Peyer's patch (tissue), 4 donors: ENCODE measurements around the gene L3MBTL4. TPM values are rescaled to one million over a fixed set of nuclear protein-coding genes. Genes with fewer than 3 reads are reported as not detected.
"Not testable (repeated sequence)": the region's sequence is repeated elsewhere in the genome, so short reads cannot be mapped to it uniquely, and the experiment has no call there.

ENCODE experiments used
- DNase-seq, 3 donors: peaks; one replicate each; pipeline ENCODE4 v3.0.0-alpha.2; 2017 to 2019
- H3K27ac ChIP-seq, 4 donors: fragments of 200-600 bp; sonication (generic); one replicate each; pipeline ENCODE4 v1.5.1; 2016 to 2019
- H3K27me3 ChIP-seq, 2 donors: fragments of 200-600 bp; sonication (generic); one replicate each; pipeline ENCODE4 v1.5.1; 2019
- H3K36me3 ChIP-seq, 3 donors: fragments of 200-600 bp; sonication (generic); one replicate each; pipeline ENCODE4 v1.5.1; 2016 to 2019
- H3K4me1 ChIP-seq, 4 donors: fragments of 200-600 bp; sonication (generic); one replicate each; pipeline ENCODE4 v1.5.1; 2016 to 2019
- H3K4me3 ChIP-seq, 4 donors: fragments of 200-600 bp; sonication (generic); 1 replicate in 3 of 4; 2 replicates in 1 of 4; pipeline ENCODE4 v1.5.1; 2016 to 2019; ENCODE audit warnings: mild to moderate bottlenecking in 1 of 4
- H3K9me3 ChIP-seq, 4 donors: fragments of 200-600 bp; sonication (generic); one replicate each; pipeline ENCODE4 v1.5.1; 2016 to 2019; ENCODE audit warnings: mild to moderate bottlenecking in 1 of 4
- CTCF ChIP-seq, 6 experiments: fragments of 450-650 bp in 4 of 6; fragments of 200-600 bp in 2 of 6; sonication (generic) in 1 of 6; IDR thresholded peaks; one replicate each; pipeline ENCODE4 v1.5.1; 2017 to 2019; ENCODE audit warnings: antibody characterized with exemption in 6 of 6, mild to moderate bottlenecking in 3 of 6, moderate library complexity in 1 of 6
- POLR2A ChIP-seq, 2 donors: fragments of 450-650 bp; IDR thresholded peaks; one replicate each; pipeline ENCODE4 v1.5.1; 2017; ENCODE audit warnings: antibody characterized with exemption in 2 of 2, mild to moderate bottlenecking in 2 of 2, moderate library complexity in 2 of 2
- total RNA-seq, 4 donors: library from RNA; depleted of rRNA; stranded (reverse); fragments of >200 nt; gene quantifications; one replicate each; pipeline ENCODE4 v1.1.0, GENCODE V29; 2016

Gene L3MBTL4
- total RNA-seq, 4 donors from 2014 or later = 6.5 to 25.6 (median 13.7) TPM

- H3K4me1 ChIP-seq = no peaks in the 10 kb centered on the region
- TF ChIP-seq CTCF (IDR thresholded peaks at IDR 0.05) (no peak), POLR2A (IDR thresholded peaks at IDR 0.05) (no peak)
- no peak overlapping the region for H3K27ac ChIP-seq
- H3K4me3 ChIP-seq = no peak overlapping the region
- H3K27me3 ChIP-seq = no peaks in the 10 kb centered on the region
- no peaks in the 10 kb centered on the region for H3K36me3 ChIP-seq
- no peaks in the 10 kb centered on the region for H3K9me3 ChIP-seq
- no peak for DNase-seq
Measured at GRCh38 chr18:6199777-6200176, 214.9 kb downstream of the L3MBTL4 start.

GRCh38 chr18:6198585-6198984 is 216.1 kb downstream of the L3MBTL4 start:
- H3K27ac ChIP-seq = no peak overlapping the region

GRCh38 chr18:6194640-6195039 is 220.1 kb downstream of the L3MBTL4 start:
- TF ChIP-seq POLR2A (IDR thresholded peaks at IDR 0.05) (no peak), CTCF (IDR thresholded peaks at IDR 0.05) (no peak)
- DNase-seq = no peak
- Histone ChIP-seq H3K36me3 (no peaks in the 10 kb centered on the region), H3K4me3 (no peak overlapping the region), H3K9me3 (peaks cover 0 to 4% (median 0%) of the 10 kb centered on the region in 4 donors), H3K27ac (no peak overlapping the region), H3K4me1 (no peaks in the 10 kb centered on the region), H3K27me3 (no peaks in the 10 kb centered on the region)

More at GRCh38 chr18:6198585-6198984, 216.1 kb downstream of the L3MBTL4 start:
- Histone ChIP-seq H3K4me1 (no peaks in the 10 kb centered on the region), H3K27me3 (no peaks in the 10 kb centered on the region), H3K9me3 (no peaks in the 10 kb centered on the region), H3K4me3 (no peak overlapping the region), H3K36me3 (no peaks in the 10 kb centered on the region)
- no peak for DNase-seq
- TF ChIP-seq CTCF (IDR thresholded peaks at IDR 0.05) = no peak
- TF ChIP-seq POLR2A (IDR thresholded peaks at IDR 0.05) = no peak

GRCh38 chr18:6185782-6186181 is 228.9 kb downstream of the L3MBTL4 start:
- not testable (repeated sequence) for H3K27me3 ChIP-seq, H3K4me1 ChIP-seq, H3K27ac ChIP-seq, H3K4me3 ChIP-seq, DNase-seq, H3K9me3 ChIP-seq, H3K36me3 ChIP-seq

GRCh38 chr18:6174983-6175745 is 239.5 kb downstream of the L3MBTL4 start:
- TF ChIP-seq CTCF (IDR thresholded peaks at IDR 0.05) = no peak
- DNase-seq = no peak

GRCh38 chr18:6170604-6171003 is 244.1 kb downstream of the L3MBTL4 start:
- Histone ChIP-seq H3K4me1 (no peaks in the 10 kb centered on the region), H3K4me3 (no peak overlapping the region), H3K36me3 (no peaks in the 10 kb centered on the region), H3K27me3 (no peaks in the 10 kb centered on the region), H3K9me3 (no peaks in the 10 kb centered on the region), H3K27ac (no peak overlapping the region)
- no peak for DNase-seq
- no peak for TF ChIP-seq CTCF (IDR thresholded peaks at IDR 0.05)
- no peak for TF ChIP-seq POLR2A (IDR thresholded peaks at IDR 0.05)

More at GRCh38 chr18:6174983-6175745, 239.5 kb downstream of the L3MBTL4 start:
- no peaks in the 10 kb centered on the region for H3K9me3 ChIP-seq
- no peak overlapping the region for H3K27ac ChIP-seq
- H3K27me3 ChIP-seq = no peaks in the 10 kb centered on the region
- H3K36me3 ChIP-seq = no peaks in the 10 kb centered on the region
- no peak overlapping the region for H3K4me3 ChIP-seq
- H3K4me1 ChIP-seq = no peaks in the 10 kb centered on the region
